PC-3 (cell line): ENCODE results near the gene PNO1.

Experiments
- CTCF ChIP-seq: fragments of 300-600 bp; sonication (generic); conservative IDR thresholded peaks from 2 replicates; pipeline ENCODE4 v1.5.1; 2017; ENCODE audit warnings: antibody characterized with exemption, low read depth, mild to moderate bottlenecking, low read length
- EZH2phosphoT487 ChIP-seq: fragments of 300-600 bp; sonication (generic); IDR thresholded peaks from 2 replicates; pipeline ENCODE4 v1.6.1; 2018; ENCODE audit warnings: mild to moderate bottlenecking, antibody characterized with exemption, low read length, borderline replicate concordance

- TF ChIP-seq CTCF (no peak), EZH2phosphoT487 (no peak)
These were observed 686 bp upstream of the PNO1 start for GRCh38 chr2:68157002-68157401.
